Osteocyte (in vitro differentiated cells): ENCODE results near the gene MRO. TPM values are rescaled to one million over a fixed set of nuclear protein-coding genes. Genes with fewer than 3 reads are reported as not detected.
"Not testable (repeated sequence)": the region's sequence is repeated elsewhere in the genome, so short reads cannot be mapped to it uniquely, and the experiment has no call there.

Experiments
- DNase-seq: peaks from one replicate; pipeline ENCODE4 v3.0.0; 2021; ENCODE audit warnings: mixed read lengths; ENCODE audit not compliant: unreplicated experiment; ENCODE audit errors: extremely low spot score
- H3K27ac Mint-ChIP-seq: one replicate; pipeline ENCODE4 v1.8.0; 2021; ENCODE audit warnings: mild to moderate bottlenecking, mixed read lengths; ENCODE audit not compliant: unreplicated experiment
- H3K27me3 Mint-ChIP-seq: one replicate; pipeline ENCODE4 v1.8.0; 2021; ENCODE audit warnings: mixed read lengths; ENCODE audit not compliant: unreplicated experiment
- H3K36me3 Mint-ChIP-seq: one replicate; pipeline ENCODE4 v1.8.0; 2021; ENCODE audit warnings: mixed read lengths; ENCODE audit not compliant: unreplicated experiment
- H3K4me1 Mint-ChIP-seq: one replicate; pipeline ENCODE4 v1.8.0; 2021; ENCODE audit warnings: mixed read lengths; ENCODE audit not compliant: unreplicated experiment
- H3K4me3 Mint-ChIP-seq: one replicate; pipeline ENCODE4 v1.8.0; 2021; ENCODE audit warnings: mild to moderate bottlenecking, moderate library complexity, mixed read lengths; ENCODE audit not compliant: unreplicated experiment
- H3K9me3 Mint-ChIP-seq: one replicate; pipeline ENCODE4 v1.8.0; 2021; ENCODE audit warnings: mixed read lengths; ENCODE audit not compliant: unreplicated experiment
- total RNA-seq: library from RNA; stranded (reverse); gene quantifications from 2 replicates; pipeline ENCODE4 v1.2.1, GENCODE V29; 2021
- TF ChIP-seq, protein P1 (sequence below): fragments of 200-600 bp; sonication (generic); IDR thresholded peaks from 2 replicates; pipeline ENCODE4 v1.5.0; 2021; ENCODE audit warnings: antibody characterized with exemption, mild to moderate bottlenecking, moderate library complexity

MRO gene
- total RNA-seq, 1 donor from 2014 or later = not detected

DNA sequence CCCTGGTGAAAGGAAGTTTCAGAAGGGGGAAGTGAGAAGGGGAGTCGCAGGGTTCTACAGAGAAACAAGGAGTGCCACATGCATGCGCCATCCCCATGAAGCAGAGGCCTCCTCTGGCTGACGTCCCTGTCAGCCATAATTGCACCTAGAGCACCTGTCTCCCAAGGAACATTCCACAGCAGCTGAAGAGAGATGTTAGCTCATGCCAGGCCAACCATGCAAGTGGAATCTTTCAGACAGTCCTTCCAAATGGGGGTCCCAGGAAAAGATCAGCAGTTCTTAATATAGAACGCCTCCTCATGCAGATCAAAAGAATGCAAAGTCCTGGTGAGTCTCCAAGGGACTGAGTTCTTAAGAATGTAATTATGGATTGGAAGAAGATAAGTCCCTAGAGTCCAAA is 29.6 kb downstream of the MRO start:
- Mint-ChIP-seq H3K27ac (no peak overlapping the region), H3K4me1 (no peaks in the 10 kb centered on the region), H3K36me3 (no peaks in the 10 kb centered on the region), H3K4me3 (no peak overlapping the region), H3K27me3 (peaks cover 13% of the 10 kb centered on the region), H3K9me3 (no peaks in the 10 kb centered on the region)
- DNase-seq = no peak
- TF ChIP-seq, protein P1, sequence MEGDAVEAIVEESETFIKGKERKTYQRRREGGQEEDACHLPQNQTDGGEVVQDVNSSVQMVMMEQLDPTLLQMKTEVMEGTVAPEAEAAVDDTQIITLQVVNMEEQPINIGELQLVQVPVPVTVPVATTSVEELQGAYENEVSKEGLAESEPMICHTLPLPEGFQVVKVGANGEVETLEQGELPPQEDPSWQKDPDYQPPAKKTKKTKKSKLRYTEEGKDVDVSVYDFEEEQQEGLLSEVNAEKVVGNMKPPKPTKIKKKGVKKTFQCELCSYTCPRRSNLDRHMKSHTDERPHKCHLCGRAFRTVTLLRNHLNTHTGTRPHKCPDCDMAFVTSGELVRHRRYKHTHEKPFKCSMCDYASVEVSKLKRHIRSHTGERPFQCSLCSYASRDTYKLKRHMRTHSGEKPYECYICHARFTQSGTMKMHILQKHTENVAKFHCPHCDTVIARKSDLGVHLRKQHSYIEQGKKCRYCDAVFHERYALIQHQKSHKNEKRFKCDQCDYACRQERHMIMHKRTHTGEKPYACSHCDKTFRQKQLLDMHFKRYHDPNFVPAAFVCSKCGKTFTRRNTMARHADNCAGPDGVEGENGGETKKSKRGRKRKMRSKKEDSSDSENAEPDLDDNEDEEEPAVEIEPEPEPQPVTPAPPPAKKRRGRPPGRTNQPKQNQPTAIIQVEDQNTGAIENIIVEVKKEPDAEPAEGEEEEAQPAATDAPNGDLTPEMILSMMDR = no peak

DNA sequence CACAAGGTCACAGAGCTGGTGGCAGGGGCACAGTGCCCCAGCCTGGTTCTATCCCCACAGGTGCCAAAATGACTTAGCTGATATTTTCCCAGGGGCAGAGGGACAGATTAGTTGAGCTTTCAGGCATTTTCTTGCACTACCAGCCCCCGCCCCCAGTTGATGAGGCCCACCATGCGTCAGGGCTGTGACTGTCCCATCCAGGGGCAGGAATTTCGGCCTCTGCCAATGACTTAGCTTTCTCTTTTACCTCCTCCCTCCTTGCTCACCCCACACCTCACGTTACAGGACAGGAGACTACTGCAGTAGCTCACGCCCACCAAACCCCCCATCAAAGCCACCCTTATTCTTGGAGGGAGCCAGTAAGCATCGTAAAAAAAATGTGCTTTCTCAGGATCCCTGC is 31.5 kb downstream of the MRO start:
- TF ChIP-seq, protein P1 = no peak
- no peak overlapping the region for H3K4me3 Mint-ChIP-seq

DNA sequence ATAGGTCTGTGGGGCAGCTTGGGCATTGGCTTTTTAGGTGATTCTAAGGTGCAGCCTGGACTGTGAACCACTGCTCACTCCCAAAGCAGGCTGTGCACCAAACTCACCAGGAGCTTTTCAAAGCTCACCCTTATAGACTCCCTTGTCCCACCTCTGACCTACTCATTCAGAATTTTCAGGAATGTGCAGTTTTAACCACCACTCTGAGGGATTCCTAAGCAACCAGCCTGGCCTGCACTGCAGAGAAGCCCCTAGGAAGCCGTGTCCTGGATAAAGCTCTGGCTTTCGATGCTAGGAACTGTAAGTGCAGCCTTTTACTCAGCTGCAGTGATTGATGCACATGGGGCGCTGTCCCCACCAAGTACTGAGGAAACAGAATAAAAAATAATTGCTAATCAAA is 33.0 kb downstream of the MRO start:
- H3K27ac Mint-ChIP-seq = no peak overlapping the region

More for the DNA sequence above, 31.5 kb downstream of the MRO start:
- peaks cover 13% of the 10 kb centered on the region for H3K27me3 Mint-ChIP-seq
- no peak overlapping the region for H3K27ac Mint-ChIP-seq
- no peaks in the 10 kb centered on the region for H3K36me3 Mint-ChIP-seq
- no peaks in the 10 kb centered on the region for H3K9me3 Mint-ChIP-seq
- DNase-seq = no peak
- H3K4me1 Mint-ChIP-seq = no peaks in the 10 kb centered on the region

DNA sequence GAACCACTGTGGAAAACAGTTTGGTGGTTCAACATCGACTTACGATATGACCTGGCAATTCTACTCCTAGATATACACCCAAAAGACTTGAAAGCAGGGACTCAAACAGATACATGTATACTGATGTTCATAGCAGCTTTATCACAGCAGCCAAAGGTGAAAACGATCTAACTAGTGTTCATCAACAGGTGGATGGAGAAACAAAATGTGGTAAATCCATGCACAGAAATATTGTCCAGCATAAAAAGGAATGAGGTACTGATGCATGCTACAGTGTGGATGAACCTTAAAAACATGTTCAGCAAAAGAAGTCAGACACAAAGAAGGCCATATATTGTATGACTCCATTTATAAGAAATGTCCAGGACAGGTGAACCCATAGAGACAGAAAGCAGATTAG is 36.3 kb downstream of the MRO start:
- TF ChIP-seq, protein P1 = no peak
- Mint-ChIP-seq H3K9me3 (no peaks in the 10 kb centered on the region), H3K4me1 (no peaks in the 10 kb centered on the region), H3K4me3 (no peak overlapping the region), H3K27ac (no peak overlapping the region), H3K36me3 (no peaks in the 10 kb centered on the region), H3K27me3 (peaks cover 17% of the 10 kb centered on the region)
- no peak for DNase-seq

More for the DNA sequence above, 33.0 kb downstream of the MRO start:
- DNase-seq = no peak
- Mint-ChIP-seq H3K36me3 (no peaks in the 10 kb centered on the region), H3K9me3 (no peaks in the 10 kb centered on the region), H3K27me3 (peaks cover 16% of the 10 kb centered on the region), H3K4me3 (no peak overlapping the region), H3K4me1 (no peaks in the 10 kb centered on the region)
- TF ChIP-seq, protein P1 = no peak

DNA sequence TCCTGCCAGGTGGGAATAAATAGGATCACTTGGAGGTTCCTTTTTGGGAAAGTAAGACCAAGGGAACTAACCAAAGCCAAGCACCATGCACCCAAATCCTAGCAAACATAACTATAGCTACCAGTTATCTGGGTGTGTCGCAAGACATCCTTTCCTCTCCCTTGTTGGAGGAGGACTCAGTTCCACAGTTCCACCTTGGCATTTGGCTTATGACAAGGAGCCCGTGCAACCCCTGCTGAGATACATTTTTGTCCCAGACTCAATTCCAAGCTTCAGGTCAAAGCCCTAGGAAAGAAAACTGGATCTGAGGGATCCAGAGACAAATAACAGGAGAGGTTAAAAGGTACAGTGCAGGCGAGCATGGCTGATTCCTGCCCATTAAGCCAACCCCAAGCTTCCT is 40.8 kb downstream of the MRO start:
- not testable (repeated sequence) for H3K4me1 Mint-ChIP-seq, DNase-seq, H3K4me3 Mint-ChIP-seq, H3K27ac Mint-ChIP-seq, H3K36me3 Mint-ChIP-seq, H3K9me3 Mint-ChIP-seq
- peaks cover 36% of the 10 kb centered on the region for H3K27me3 Mint-ChIP-seq

DNA sequence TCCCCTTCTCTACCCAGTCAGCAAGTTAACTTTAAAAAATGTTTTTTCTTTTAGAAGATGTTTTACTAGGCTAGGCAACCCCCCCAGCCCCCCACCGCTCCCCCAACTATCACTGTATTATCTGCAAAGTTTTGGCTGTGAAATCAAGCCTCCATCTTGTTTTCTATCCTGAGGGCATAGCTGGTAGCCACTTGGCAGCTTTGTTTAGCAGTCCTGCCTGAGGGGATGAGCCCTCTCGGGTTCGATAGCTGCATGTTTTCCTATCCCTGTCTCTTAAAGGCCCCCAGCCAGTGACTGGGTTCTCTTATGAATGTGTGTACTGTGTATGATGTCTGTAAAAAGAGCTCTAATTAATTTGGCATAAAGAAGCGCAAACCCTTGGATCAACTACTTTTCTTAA is 43.4 kb downstream of the MRO start:
- Mint-ChIP-seq H3K4me1 (no peaks in the 10 kb centered on the region), H3K27ac (no peak overlapping the region), H3K9me3 (no peaks in the 10 kb centered on the region), H3K4me3 (no peak overlapping the region), H3K36me3 (no peaks in the 10 kb centered on the region), H3K27me3 (peaks cover 34% of the 10 kb centered on the region)
- TF ChIP-seq, protein P1 = no peak
- no peak for DNase-seq
